Upper lobe of right lung (tissue), 1 donor: ENCODE data around the gene CDH22. TPM values are rescaled to one million over a fixed set of nuclear protein-coding genes. Genes with fewer than 3 reads are reported as not detected.

ENCODE experiments used
- ATAC-seq: fragments of 200-7000 bp; cut with Tn5 transposase; one replicate; pipeline ENCODE4 v1.9.1; 2020; ENCODE audit warnings: mild to moderate bottlenecking, moderate library complexity
- DNase-seq: peaks from one replicate; pipeline ENCODE4 v3.0.0-alpha.2; 2020
- H3K27ac ChIP-seq: fragments of 200-600 bp; one replicate; pipeline ENCODE4 v1.8.0; 2022
- H3K27me3 ChIP-seq: fragments of 200-600 bp; one replicate; pipeline ENCODE4 v1.8.0; 2022; ENCODE audit warnings: mild to moderate bottlenecking
- H3K36me3 ChIP-seq: fragments of 200-600 bp; one replicate; pipeline ENCODE4 v1.8.0; 2022
- H3K4me1 ChIP-seq: fragments of 200-600 bp; one replicate; pipeline ENCODE4 v1.8.0; 2022
- H3K4me3 ChIP-seq: fragments of 200-600 bp; one replicate; pipeline ENCODE4 v1.8.0; 2022; ENCODE audit warnings: mild to moderate bottlenecking
- H3K9me3 ChIP-seq: fragments of 200-600 bp; one replicate; pipeline ENCODE4 v1.8.0; 2022
- CTCF ChIP-seq: fragments of 200-600 bp; IDR thresholded peaks from one replicate; pipeline ENCODE4 v1.8.0; 2022; ENCODE audit warnings: antibody characterized with exemption
- intact Hi-C: fragments of 100-400 bp; cut with DNase I; formaldehyde crosslinking; loops from one replicate; pipeline ENCODE4 v1.11.0; 2022
- total RNA-seq: library from RNA; stranded (reverse); fragmentation: NEBNext Ultra II Directional; extraction: Animal tissue kit (Norgen Biotek cat#: 25700); gene quantifications from one replicate; pipeline ENCODE4 v1.2.1, GENCODE V29; 2021
- donor health status: DM: no; HTN: yes; CAD: no; lungs with severe emphysema.

The CDH22 gene
- total RNA-seq, 1 donor from 2014 or later = 0.46 TPM

DNA sequence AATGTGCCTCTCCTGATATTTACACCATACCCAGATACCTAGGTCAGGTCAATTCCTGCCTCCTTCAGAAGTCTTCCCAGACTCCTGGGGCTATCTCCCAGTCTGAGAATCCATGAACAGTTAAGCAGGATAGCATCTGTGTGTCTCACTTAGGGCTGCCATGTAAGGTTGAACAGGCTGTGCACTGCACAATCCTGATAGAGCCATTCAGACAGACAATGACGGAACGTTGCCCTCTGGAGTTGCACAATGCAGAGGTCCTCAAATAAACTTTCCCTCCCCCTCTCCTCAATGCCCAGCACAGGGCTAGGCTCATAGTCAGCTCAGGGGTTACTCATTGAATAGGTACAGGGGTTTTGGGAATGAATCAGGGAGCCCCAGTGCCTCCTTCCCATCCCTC lies 100.5 kb downstream of the CDH22 start:
- Histone ChIP-seq H3K4me3 (no peak overlapping the region), H3K4me1 (peaks cover 11% of the 10 kb centered on the region), H3K27me3 (peaks cover 35% of the 10 kb centered on the region), H3K27ac (no peak overlapping the region), H3K9me3 (no peaks in the 10 kb centered on the region), H3K36me3 (no peaks in the 10 kb centered on the region)
- no peak for TF ChIP-seq CTCF
- intact Hi-C loops = no loop called here
- ATAC-seq = no peak
- no peak for DNase-seq

- no peak for DNase-seq
- Histone ChIP-seq H3K4me3 (no peak overlapping the region), H3K4me1 (peaks cover 11% of the 10 kb centered on the region), H3K27ac (no peak overlapping the region), H3K36me3 (no peaks in the 10 kb centered on the region), H3K27me3 (peaks cover 29% of the 10 kb centered on the region), H3K9me3 (no peaks in the 10 kb centered on the region)
- no peak for TF ChIP-seq CTCF
- intact Hi-C loops = no loop called here
- no peak for ATAC-seq
These were observed 101.2 kb downstream of the CDH22 start for GRCh38 chr20:46206992-46207549.

- H3K36me3 ChIP-seq = no peaks in the 10 kb centered on the region
- intact Hi-C loops = no loop called here
- H3K27me3 ChIP-seq = peaks cover 29% of the 10 kb centered on the region
- peaks cover 11% of the 10 kb centered on the region for H3K4me1 ChIP-seq
- no peak overlapping the region for H3K27ac ChIP-seq
- DNase-seq (peak; percentile 71), ATAC-seq (peak; percentile 92)
- H3K9me3 ChIP-seq = no peaks in the 10 kb centered on the region
- H3K4me3 ChIP-seq = no peak overlapping the region
- no peak for TF ChIP-seq CTCF
These were observed 102.3 kb downstream of the CDH22 start for GRCh38 chr20:46206025-46206424.

GRCh38 chr20:46205349-46205748 lies 102.9 kb downstream of the CDH22 start:
- peak; percentile 6 for ATAC-seq

DNA sequence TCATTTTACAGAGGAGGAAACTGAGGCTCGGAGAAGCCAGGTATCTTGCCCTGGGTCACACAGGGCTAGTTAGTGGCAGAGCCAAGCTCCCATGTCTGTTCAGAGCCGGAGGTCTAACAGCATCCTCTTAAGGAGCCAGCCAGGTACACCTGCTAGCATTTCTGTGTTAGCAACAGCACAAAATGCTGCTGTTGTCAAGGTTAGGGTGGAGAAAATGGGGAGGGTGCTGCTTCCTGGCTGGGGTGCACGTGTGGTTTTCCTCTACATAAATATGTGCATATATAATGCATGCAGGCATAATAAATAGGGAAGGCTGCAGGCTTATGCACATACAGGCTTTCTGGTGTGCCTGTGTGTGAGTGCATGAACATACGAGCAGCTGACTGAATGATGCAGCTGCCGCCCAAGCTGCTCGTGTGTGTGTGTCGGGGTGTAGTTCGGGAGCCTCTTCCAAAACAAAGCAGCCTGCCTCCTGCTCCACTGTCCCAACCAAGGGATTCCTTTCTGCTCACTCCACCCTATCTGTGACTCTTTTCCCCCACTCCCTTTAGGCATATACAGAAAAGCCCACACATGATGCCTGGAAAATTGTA lies 103.6 kb downstream of the CDH22 start:
- Histone ChIP-seq H3K27ac (no peak overlapping the region), H3K27me3 (peaks cover 28% of the 10 kb centered on the region), H3K4me3 (no peak overlapping the region), H3K9me3 (no peaks in the 10 kb centered on the region), H3K4me1 (peaks cover 11% of the 10 kb centered on the region), H3K36me3 (no peaks in the 10 kb centered on the region)
- no peak for TF ChIP-seq CTCF
- ATAC-seq (no peak), DNase-seq (no peak)
- intact Hi-C loops = no loop called here

More at GRCh38 chr20:46205349-46205748, 102.9 kb downstream of the CDH22 start:
- Histone ChIP-seq H3K4me3 (no peak overlapping the region), H3K9me3 (no peaks in the 10 kb centered on the region), H3K36me3 (no peaks in the 10 kb centered on the region), H3K27me3 (peaks cover 29% of the 10 kb centered on the region), H3K27ac (no peak overlapping the region), H3K4me1 (peaks cover 11% of the 10 kb centered on the region)
- TF ChIP-seq CTCF = no peak
- no peak for DNase-seq
- intact Hi-C loops = no loop called here

- Histone ChIP-seq H3K36me3 (no peaks in the 10 kb centered on the region), H3K4me3 (no peak overlapping the region), H3K9me3 (no peaks in the 10 kb centered on the region), H3K4me1 (peaks cover 11% of the 10 kb centered on the region), H3K27me3 (peaks cover 35% of the 10 kb centered on the region), H3K27ac (no peak overlapping the region)
- no peak for ATAC-seq
- no peak for DNase-seq
- intact Hi-C loops = no loop called here
- no peak for TF ChIP-seq CTCF
These were observed 104.8 kb downstream of the CDH22 start for GRCh38 chr20:46203510-46203837.
